ENCODE results near the gene HMCN2. TPM values are rescaled to one million over a fixed set of nuclear protein-coding genes. Genes with fewer than 3 reads are reported as not detected.

The HMCN2 gene
- total and polyA plus RNA-seq, 4 donors, result 0.25 to 14.8 (median 4.6) TPM

Other genes starting within 250 kb of the HMCN2 start
- 10 to 100 TPM; 92.2 to 92.9 TPM for gene FNBP1, start 222.6 kb upstream of the HMCN2 start, total RNA-seq
- gene FNBP1, start 222.6 kb upstream of the HMCN2 start, polyA plus RNA-seq, result 10 to 100 TPM; 21.9 to 35.4 TPM
- gene GPR107, start 211.9 kb upstream of the HMCN2 start, total RNA-seq, result 10 to 100 TPM; 43.3 to 48.2 TPM
- gene GPR107, start 211.9 kb upstream of the HMCN2 start, polyA plus RNA-seq, result 10 to 100 TPM in 1 of 2 donors, 1 to 10 TPM in 1; 7.4 to 26.9 TPM
- gene NCS1, start 93.4 kb upstream of the HMCN2 start, total RNA-seq, result 100 to 1,000 TPM in 1 of 2 donors, 10 to 100 TPM in 1; 72.1 to 171 TPM
- 10 to 100 TPM; 21.3 to 22.8 TPM for gene NCS1, start 93.4 kb upstream of the HMCN2 start, polyA plus RNA-seq
- gene ASS1, start 179.2 kb downstream of the HMCN2 start, total RNA-seq, result 10 to 100 TPM; 52.0 to 99.0 TPM
- gene ASS1, start 179.2 kb downstream of the HMCN2 start, polyA plus RNA-seq, result 10 to 100 TPM; 76.1 to 81.0 TPM

Data from aorta (tissue), 4 donors.